ENCODE measurements around the gene PRKCB. TPM values are rescaled to one million over a fixed set of nuclear protein-coding genes. Genes with fewer than 3 reads are reported as not detected.

Gene PRKCB
- total RNA-seq, 4 donors from 2014 or later, result 0.51 to 1.3 (median 1.1) TPM

DNA sequence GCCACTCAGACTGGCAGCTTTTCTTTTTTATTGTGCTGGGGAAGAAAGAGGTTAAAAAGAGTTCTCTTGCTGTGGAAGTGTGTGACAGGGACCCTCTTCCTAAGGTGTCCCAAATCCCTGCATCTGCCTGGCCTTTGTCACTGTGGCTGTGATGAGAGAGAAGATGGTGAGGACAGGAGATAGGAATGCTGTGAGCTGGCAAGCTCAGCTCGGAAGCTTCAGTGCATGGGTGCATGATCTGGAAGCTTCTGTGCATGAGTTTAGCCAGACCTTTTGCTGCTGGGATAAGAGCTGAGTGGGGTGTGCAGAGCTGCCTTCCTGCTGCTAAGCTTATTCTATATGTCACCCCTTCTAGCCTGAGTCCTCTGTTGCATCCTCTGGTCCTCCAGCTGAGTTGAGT, 317.0 kb downstream of the PRKCB start:
- Histone ChIP-seq H3K36me3 (no peaks in the 10 kb centered on the region), H3K27me3 (no peaks in the 10 kb centered on the region), H3K27ac (no peak overlapping the region), H3K4me1 (no peaks in the 10 kb centered on the region), H3K9me3 (no peaks in the 10 kb centered on the region), H3K4me3 (no peak overlapping the region)
- in situ Hi-C loops (cut with MboI; ENCODE audit: low sequenced_read_pairs in 4 of 4) (no loop called here), intact Hi-C loops (cut with DNase I; ENCODE audit: low total_unique reads) (no loop called here)
- TF ChIP-seq POLR2A (IDR thresholded peaks at IDR 0.05), result no peak
- TF ChIP-seq, protein P1, sequence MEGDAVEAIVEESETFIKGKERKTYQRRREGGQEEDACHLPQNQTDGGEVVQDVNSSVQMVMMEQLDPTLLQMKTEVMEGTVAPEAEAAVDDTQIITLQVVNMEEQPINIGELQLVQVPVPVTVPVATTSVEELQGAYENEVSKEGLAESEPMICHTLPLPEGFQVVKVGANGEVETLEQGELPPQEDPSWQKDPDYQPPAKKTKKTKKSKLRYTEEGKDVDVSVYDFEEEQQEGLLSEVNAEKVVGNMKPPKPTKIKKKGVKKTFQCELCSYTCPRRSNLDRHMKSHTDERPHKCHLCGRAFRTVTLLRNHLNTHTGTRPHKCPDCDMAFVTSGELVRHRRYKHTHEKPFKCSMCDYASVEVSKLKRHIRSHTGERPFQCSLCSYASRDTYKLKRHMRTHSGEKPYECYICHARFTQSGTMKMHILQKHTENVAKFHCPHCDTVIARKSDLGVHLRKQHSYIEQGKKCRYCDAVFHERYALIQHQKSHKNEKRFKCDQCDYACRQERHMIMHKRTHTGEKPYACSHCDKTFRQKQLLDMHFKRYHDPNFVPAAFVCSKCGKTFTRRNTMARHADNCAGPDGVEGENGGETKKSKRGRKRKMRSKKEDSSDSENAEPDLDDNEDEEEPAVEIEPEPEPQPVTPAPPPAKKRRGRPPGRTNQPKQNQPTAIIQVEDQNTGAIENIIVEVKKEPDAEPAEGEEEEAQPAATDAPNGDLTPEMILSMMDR (IDR thresholded peaks at IDR 0.05 in 4 of 5, conservative IDR thresholded peaks at IDR 0.05 in 1 of 5), result no peak
- DNase-seq (no peak), ATAC-seq (no peak)

DNA sequence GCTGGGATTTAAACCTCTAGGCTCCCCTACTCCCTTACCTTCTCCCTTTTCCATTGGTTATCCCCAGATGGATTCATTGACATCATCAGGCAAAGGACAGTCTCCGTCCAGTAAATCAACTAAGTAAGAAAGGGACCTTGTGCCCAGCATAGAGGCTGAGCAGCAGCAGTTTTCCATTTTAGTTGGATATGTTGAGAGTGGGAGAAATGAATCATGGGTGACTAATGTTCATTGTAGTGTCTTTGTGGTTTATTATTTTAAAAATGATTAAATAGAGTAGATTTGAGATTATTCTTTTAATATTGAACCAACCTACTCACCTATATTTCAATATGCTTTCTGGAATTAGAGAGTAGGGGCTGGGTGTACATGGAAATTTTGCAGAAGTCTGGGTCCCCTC, 321.0 kb downstream of the PRKCB start:
- Histone ChIP-seq H3K27ac (no peak overlapping the region), H3K36me3 (no peaks in the 10 kb centered on the region), H3K27me3 (no peaks in the 10 kb centered on the region), H3K9me3 (no peaks in the 10 kb centered on the region), H3K4me1 (no peaks in the 10 kb centered on the region), H3K4me3 (no peak overlapping the region)
- TF ChIP-seq POLR2A (IDR thresholded peaks at IDR 0.05), result no peak
- TF ChIP-seq, protein P1 (IDR thresholded peaks at IDR 0.05 in 4 of 5, conservative IDR thresholded peaks at IDR 0.05 in 1 of 5), result no peak
- in situ Hi-C loops (cut with MboI; ENCODE audit: low sequenced_read_pairs in 4 of 4), result no loop called here
- DNase-seq (no peak), ATAC-seq (no peak)
- intact Hi-C loops (cut with DNase I; ENCODE audit: low total_unique reads), result no loop called here

DNA sequence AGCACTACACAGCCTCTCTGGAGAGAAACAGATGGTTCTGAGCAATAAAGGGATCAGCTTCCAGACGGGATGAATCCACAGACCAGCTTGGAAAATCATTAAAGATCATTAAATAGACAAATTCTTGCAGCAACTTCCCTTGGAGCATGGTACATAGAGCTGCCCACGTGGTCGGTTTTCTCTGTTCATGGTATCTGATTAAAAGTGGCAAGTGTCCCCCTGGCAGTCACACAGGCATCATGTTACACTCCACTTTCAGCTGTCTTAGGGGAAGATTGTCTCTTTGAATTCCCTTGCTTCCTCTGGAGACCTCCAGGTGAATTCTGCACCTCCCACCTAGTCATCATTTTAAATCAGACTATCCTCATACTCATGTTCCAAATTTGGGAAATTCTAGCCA, 328.2 kb downstream of the PRKCB start:
- Histone ChIP-seq H3K36me3 (no peaks in the 10 kb centered on the region), H3K9me3 (no peaks in the 10 kb centered on the region), H3K27ac (no peak overlapping the region), H3K27me3 (no peaks in the 10 kb centered on the region), H3K4me1 (no peaks in the 10 kb centered on the region), H3K4me3 (no peak overlapping the region)
- TF ChIP-seq POLR2A (IDR thresholded peaks at IDR 0.05), result no peak
- TF ChIP-seq, protein P1 (IDR thresholded peaks at IDR 0.05 in 4 of 5, conservative IDR thresholded peaks at IDR 0.05 in 1 of 5), result no peak
- ATAC-seq (no peak), DNase-seq (no peak)
- intact Hi-C loops (cut with DNase I; ENCODE audit: low total_unique reads) (no loop called here), in situ Hi-C loops (cut with MboI; ENCODE audit: low sequenced_read_pairs in 4 of 4) (no loop called here)

DNA sequence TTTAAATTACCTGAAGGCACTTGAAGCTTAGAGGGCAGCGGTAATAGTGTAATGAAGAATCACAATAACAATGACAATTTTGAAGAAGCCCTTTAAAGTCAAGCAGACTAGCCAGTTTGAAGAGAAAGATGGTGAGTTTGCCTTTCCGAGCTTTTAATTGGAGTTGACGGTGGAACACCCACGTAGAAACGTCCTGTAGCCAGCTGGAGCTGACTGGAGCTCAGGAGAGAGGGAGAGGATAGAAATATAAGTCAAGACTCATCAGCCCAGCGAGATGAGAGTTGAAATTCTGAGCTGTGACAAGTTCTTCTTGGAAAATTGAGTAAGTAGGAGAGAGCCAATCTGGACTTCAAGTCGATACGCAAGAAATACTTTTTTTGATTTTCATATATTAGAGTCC, 328.6 kb downstream of the PRKCB start:
- intact Hi-C loops (cut with DNase I; ENCODE audit: low total_unique reads) (no loop called here), in situ Hi-C loops (cut with MboI; ENCODE audit: low sequenced_read_pairs in 4 of 4) (no loop called here)

DNA sequence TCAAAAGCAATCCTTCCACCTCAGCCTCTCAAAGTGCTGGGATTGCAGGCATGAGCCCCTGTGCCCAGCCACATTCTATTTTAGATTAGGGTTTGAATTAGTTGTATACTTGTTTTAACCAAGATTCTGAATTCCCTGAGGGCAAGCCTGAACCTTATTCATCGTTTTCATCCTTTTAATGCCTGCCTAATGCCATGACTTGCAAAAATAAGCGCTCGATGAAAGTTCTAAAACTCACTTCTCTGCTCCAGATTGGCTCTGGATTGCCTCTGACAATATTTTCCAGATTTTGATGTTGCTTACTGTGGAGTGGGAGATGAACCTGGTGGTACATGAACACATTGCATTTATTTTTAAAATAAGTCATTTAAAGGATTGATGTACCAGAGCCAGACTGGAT, 329.5 kb downstream of the PRKCB start:
- no peak overlapping the region for H3K27ac ChIP-seq
- no peaks in the 10 kb centered on the region for H3K36me3 ChIP-seq
- ATAC-seq (no peak), DNase-seq (no peak)
- no peaks in the 10 kb centered on the region for H3K4me1 ChIP-seq
- no peaks in the 10 kb centered on the region for H3K27me3 ChIP-seq
- no peaks in the 10 kb centered on the region for H3K9me3 ChIP-seq
- in situ Hi-C loops (cut with MboI; ENCODE audit: low sequenced_read_pairs in 4 of 4), result no loop called here
- no peak for TF ChIP-seq POLR2A (IDR thresholded peaks at IDR 0.05)
- TF ChIP-seq, protein P1 (IDR thresholded peaks at IDR 0.05 in 4 of 5, conservative IDR thresholded peaks at IDR 0.05 in 1 of 5), result no peak
- no peak overlapping the region for H3K4me3 ChIP-seq
- intact Hi-C loops (cut with DNase I; ENCODE audit: low total_unique reads), result no loop called here

More for the DNA sequence above, 328.6 kb downstream of the PRKCB start:
- H3K9me3 ChIP-seq, result no peaks in the 10 kb centered on the region
- ATAC-seq (no peak), DNase-seq (no peak)
- no peaks in the 10 kb centered on the region for H3K4me1 ChIP-seq
- TF ChIP-seq POLR2A (IDR thresholded peaks at IDR 0.05), result no peak
- TF ChIP-seq, protein P1 (IDR thresholded peaks at IDR 0.05 in 4 of 5, conservative IDR thresholded peaks at IDR 0.05 in 1 of 5), result no peak
- no peak overlapping the region for H3K4me3 ChIP-seq
- H3K27ac ChIP-seq, result no peak overlapping the region
- H3K36me3 ChIP-seq, result no peaks in the 10 kb centered on the region
- H3K27me3 ChIP-seq, result no peaks in the 10 kb centered on the region

Measured in gastrocnemius medialis (tissue), 4 donors.